Measurements from ENCODE around the gene HERPUD1. TPM values are rescaled to one million over a fixed set of nuclear protein-coding genes. Genes with fewer than 3 reads are reported as not detected.

The HERPUD1 gene
- polyA plus RNA-seq, 1 experiment, result 306 TPM

DNA sequence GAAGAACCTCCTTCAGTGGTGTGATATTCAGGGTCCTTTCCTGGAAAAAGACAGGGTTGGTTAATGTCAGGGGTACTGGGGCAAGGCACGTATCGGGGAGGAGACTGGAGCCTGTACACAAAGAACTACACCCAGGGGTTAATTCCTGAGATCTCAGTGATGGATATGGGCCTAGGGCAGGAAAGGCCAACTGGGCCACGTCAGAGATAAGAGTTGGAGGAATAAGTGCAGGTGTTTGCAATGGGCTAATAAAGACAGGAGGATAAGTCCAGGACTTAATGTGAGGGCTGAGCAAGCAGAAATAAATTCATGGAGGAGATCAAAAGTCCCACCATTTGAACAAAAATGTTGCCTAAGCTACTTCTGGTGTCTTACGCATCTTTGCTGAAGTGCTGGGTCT is 10.4 kb upstream of the HERPUD1 start:
- ChIA-PET POLR2A (no interaction called here), CTCF (no interaction called here)
- Histone ChIP-seq H3K4me3 (ENCODE audit: low read depth, low read length) (no peak overlapping the region), H3K27me3 (ENCODE audit: control insufficient read depth, insufficient read depth, low read length) (peaks cover 2% of the 10 kb centered on the region), H3K36me3 (ENCODE audit: control insufficient read depth, insufficient read depth, low read length) (no peaks in the 10 kb centered on the region)
- TF ChIP-seq, protein P1, sequence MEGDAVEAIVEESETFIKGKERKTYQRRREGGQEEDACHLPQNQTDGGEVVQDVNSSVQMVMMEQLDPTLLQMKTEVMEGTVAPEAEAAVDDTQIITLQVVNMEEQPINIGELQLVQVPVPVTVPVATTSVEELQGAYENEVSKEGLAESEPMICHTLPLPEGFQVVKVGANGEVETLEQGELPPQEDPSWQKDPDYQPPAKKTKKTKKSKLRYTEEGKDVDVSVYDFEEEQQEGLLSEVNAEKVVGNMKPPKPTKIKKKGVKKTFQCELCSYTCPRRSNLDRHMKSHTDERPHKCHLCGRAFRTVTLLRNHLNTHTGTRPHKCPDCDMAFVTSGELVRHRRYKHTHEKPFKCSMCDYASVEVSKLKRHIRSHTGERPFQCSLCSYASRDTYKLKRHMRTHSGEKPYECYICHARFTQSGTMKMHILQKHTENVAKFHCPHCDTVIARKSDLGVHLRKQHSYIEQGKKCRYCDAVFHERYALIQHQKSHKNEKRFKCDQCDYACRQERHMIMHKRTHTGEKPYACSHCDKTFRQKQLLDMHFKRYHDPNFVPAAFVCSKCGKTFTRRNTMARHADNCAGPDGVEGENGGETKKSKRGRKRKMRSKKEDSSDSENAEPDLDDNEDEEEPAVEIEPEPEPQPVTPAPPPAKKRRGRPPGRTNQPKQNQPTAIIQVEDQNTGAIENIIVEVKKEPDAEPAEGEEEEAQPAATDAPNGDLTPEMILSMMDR (IDR thresholded peaks at IDR 0.05; ENCODE audit: insufficient read depth, low read depth, low read length), result no peak
- DNase-seq (ENCODE audit: low read depth), result no peak

DNA sequence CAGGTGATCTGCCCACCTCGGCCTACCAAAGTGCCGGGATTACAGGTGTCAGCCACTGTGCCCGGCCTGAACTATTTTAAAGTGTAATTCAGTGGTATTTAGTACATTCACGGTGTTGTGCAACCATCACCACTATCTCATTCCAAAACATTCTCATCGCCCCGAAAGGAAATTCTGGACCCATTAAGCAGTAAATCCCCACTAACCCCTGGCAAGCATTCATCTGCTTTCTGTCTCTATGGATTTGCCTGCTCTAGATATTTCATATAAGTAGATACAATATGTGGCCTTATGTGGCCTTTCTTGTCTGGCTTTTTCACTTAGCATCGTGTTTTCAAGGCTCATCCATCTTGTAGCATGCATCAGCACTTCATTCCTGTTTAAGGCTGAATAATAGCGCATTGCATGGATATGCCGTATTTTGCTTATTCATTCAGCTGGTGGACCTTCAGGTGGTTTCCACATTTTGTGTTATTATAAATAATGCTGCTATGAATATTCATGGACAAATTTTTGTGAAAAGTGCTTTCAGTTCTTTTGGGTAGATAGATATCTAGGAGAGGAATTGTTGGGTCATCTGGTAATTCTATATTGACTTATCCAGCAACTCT is 8.4 kb upstream of the HERPUD1 start:
- TF ChIP-seq, protein P1 (IDR thresholded peaks at IDR 0.05; ENCODE audit: insufficient read depth, low read depth, low read length), result no peak
- no peak for DNase-seq (ENCODE audit: low read depth)
- H3K27me3 ChIP-seq (ENCODE audit: control insufficient read depth, insufficient read depth, low read length), result peaks cover 2% of the 10 kb centered on the region
- no peak overlapping the region for H3K4me3 ChIP-seq (ENCODE audit: low read depth, low read length)
- ChIA-PET CTCF (no interaction called here), POLR2A (no interaction called here)
- no peaks in the 10 kb centered on the region for H3K36me3 ChIP-seq (ENCODE audit: control insufficient read depth, insufficient read depth, low read length)

DNA sequence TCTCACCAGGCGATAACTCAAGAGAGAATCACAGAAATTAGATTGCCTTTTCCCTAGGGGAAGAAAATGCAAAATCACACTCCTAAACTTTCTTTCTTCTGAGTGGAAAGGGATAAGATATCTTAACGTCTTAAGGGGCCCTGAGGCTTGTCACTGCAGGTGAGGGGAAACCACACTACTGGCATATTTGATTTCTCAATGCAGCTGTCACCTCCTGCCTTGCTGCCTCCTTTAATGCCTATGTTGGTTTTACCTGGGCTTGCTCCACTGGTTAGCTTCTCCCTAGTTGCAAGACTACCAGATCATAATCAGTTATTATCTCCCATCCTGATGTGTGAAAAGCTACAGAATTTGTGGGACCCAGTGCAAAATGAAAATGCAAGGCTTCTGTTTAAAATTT is 4.5 kb upstream of the HERPUD1 start:
- no peak for DNase-seq (ENCODE audit: low read depth)
- Histone ChIP-seq H3K27me3 (ENCODE audit: control insufficient read depth, insufficient read depth, low read length) (no peaks in the 10 kb centered on the region; the same call in 1 of the 2 replicates), H3K36me3 (ENCODE audit: control insufficient read depth, insufficient read depth, low read length) (no peaks in the 10 kb centered on the region), H3K4me3 (ENCODE audit: low read depth, low read length) (no peak overlapping the region)
- POLR2A ChIA-PET, result no interaction called here
- TF ChIP-seq, protein P1 (IDR thresholded peaks at IDR 0.05; ENCODE audit: insufficient read depth, low read depth, low read length), result no peak
- CTCF ChIA-PET, result interaction anchor here (0.7 kb wide), 1 partner anchor 60 kb away, joined by 4 read pairs; no protein-coding TSS in a partner anchor

DNA sequence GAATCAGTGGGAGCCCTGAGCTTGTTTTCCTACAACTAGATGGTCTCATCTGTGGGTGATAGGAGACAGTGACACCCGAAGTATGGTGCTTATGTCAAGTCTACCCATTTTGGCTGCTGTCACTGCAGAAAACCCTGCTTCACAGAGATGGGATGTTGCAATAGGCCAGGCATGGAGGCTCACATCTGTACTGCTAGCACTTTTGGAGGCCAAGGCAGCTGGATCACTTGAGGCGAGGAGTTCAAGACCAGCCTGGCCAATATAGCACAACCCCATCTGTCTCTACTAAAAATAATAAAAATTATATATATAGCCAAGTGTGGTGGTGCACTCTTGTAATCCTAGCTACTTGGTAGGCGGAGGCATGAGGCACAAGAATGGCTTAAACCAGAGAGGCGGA is 2.3 kb upstream of the HERPUD1 start:
- TF ChIP-seq, protein P1 (IDR thresholded peaks at IDR 0.05; ENCODE audit: insufficient read depth, low read depth, low read length), result no peak
- CTCF ChIA-PET, result interaction anchor here (1.2 kb wide), 1 partner anchor 108 kb away, joined by 3 read pairs; no protein-coding TSS in a partner anchor

DNA sequence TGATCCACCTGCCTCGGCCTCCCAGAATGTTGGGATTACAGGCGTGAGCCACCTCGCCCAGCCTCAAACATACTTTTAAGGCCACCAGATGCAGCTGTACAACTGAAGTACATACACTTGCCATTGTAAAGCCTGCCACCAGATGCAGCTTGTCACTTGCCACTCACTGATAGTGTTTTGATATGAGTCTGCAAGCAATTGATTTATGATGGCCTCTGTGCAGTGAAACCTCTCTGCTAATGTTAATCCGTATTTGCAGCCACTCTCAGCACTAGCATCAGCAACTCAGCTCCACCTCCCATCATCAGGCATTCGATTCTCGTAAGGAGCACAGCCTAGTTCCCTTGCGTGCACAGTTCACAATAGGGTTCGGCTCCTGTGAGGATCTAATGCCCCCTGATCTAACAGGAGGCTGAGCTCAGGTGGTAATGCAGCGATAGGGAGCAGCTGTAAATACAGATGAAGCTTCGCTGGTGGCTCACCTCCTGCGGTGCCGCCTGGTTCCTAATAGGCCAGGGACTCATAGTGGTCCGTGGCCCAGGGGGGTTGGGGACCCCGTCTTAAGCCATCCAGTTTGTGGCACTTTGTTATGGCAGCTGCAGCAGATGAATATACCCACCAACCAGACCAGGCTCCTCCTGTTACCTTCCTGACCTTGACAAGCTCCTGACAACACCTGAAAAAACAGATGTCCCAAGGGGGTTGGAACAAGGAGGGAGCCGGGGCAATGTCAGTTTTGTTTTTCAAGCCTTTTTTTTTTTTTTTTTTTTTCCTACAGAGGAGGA is 1.3 kb upstream of the HERPUD1 start:
- Histone ChIP-seq H3K27me3 (ENCODE audit: control insufficient read depth, insufficient read depth, low read length) (no peaks in the 10 kb centered on the region), H3K36me3 (ENCODE audit: control insufficient read depth, insufficient read depth, low read length) (no peaks in the 10 kb centered on the region), H3K4me3 (ENCODE audit: low read depth, low read length) (no peak overlapping the region)
- POLR2A ChIA-PET, result no interaction called here
- DNase-seq (ENCODE audit: low read depth), result no peak
- CTCF ChIA-PET, result interaction anchor here (0.7 to 1.6 kb wide), 5 partner anchors 11 to 137 kb away, joined by 3 to 5 read pairs (median 3); no protein-coding TSS in a partner anchor
- TF ChIP-seq, protein P1 (IDR thresholded peaks at IDR 0.05; ENCODE audit: insufficient read depth, low read depth, low read length), result no peak

More for the DNA sequence above, 2.3 kb upstream of the HERPUD1 start:
- DNase-seq (ENCODE audit: low read depth), result no peak
- Histone ChIP-seq H3K36me3 (ENCODE audit: control insufficient read depth, insufficient read depth, low read length) (no peaks in the 10 kb centered on the region), H3K4me3 (ENCODE audit: low read depth, low read length) (no peak overlapping the region), H3K27me3 (ENCODE audit: control insufficient read depth, insufficient read depth, low read length) (no peaks in the 10 kb centered on the region)
- POLR2A ChIA-PET, result no interaction called here
